ENCODE measurements around the gene CLDN9. TPM values are rescaled to one million over a fixed set of nuclear protein-coding genes. Genes with fewer than 3 reads are reported as not detected.

Gene CLDN9
- total RNA-seq, 1 experiment from 2014 or later: not detected

- no peaks in the 10 kb centered on the region for H3K9me2 ChIP-seq (replicated peaks; ENCODE audit: insufficient read depth, low read length)
- peak; percentile 62 for DNase-seq
- peak overlapping the region; percentile 78 for H3K9ac ChIP-seq (ENCODE audit: low read length)
- 0 out of 2 replicates have a peak, but pooled peaks cover 3% of the 10 kb centered on the region for H4K20me1 ChIP-seq (ENCODE audit: insufficient read depth, low read depth, low read length)
- peak overlapping the region; percentile 55 for H3K27ac ChIP-seq (ENCODE audit: low read length)
- H3K9me3 ChIP-seq (ENCODE audit: low read length): no peaks in the 10 kb centered on the region
- H3K27me3 ChIP-seq (ENCODE audit: low read length): no peaks in the 10 kb centered on the region
- H3K79me2 ChIP-seq (ENCODE audit: low read length): peaks cover 4% of the 10 kb centered on the region
- H2AFZ ChIP-seq (ENCODE audit: low read length): no peak overlapping the region
- peak overlapping the region; percentile 82 for H3K4me2 ChIP-seq (ENCODE audit: low read depth, low read length, poor library complexity, severe bottlenecking)
- H3K4me1 ChIP-seq (ENCODE audit: low read length): peaks cover 42% of the 10 kb centered on the region
- peak overlapping the region; percentile 70 for H3K4me3 ChIP-seq (ENCODE audit: low read length)
- no peaks in the 10 kb centered on the region; the same call in 1 of the 2 replicates for H3K36me3 ChIP-seq (ENCODE audit: insufficient read depth, low read length)
Observed at GRCh38 chr16:3022208-3022683, 9.5 kb downstream of the CLDN9 start.

GRCh38 chr16:3022684-3023414 is 10.1 kb downstream of the CLDN9 start:
- Histone ChIP-seq H2AFZ (ENCODE audit: low read length) (no peak overlapping the region), H3K9ac (ENCODE audit: low read length) (peak overlapping the region; percentile 78), H3K4me2 (ENCODE audit: low read depth, low read length, poor library complexity, severe bottlenecking) (peak overlapping the region; percentile 82), H3K4me1 (ENCODE audit: low read length) (peaks cover 48% of the 10 kb centered on the region), H3K79me2 (ENCODE audit: low read length) (peaks cover 4% of the 10 kb centered on the region), H3K36me3 (ENCODE audit: insufficient read depth, low read length) (no peaks in the 10 kb centered on the region; the same call in 1 of the 2 replicates), H4K20me1 (ENCODE audit: insufficient read depth, low read depth, low read length) (0 out of 2 replicates have a peak, but pooled peaks cover 3% of the 10 kb centered on the region), H3K27ac (ENCODE audit: low read length) (peak overlapping the region; percentile 66), H3K9me2 (replicated peaks; ENCODE audit: insufficient read depth, low read length) (no peaks in the 10 kb centered on the region), H3K4me3 (ENCODE audit: low read length) (peak overlapping the region; percentile 70), H3K27me3 (ENCODE audit: low read length) (no peaks in the 10 kb centered on the region), H3K9me3 (ENCODE audit: low read length) (no peaks in the 10 kb centered on the region)
- DNase-seq: peak; percentile 83

GRCh38 chr16:3023415-3023668 is 10.6 kb downstream of the CLDN9 start:
- Histone ChIP-seq H3K27me3 (ENCODE audit: low read length) (no peaks in the 10 kb centered on the region), H3K4me3 (ENCODE audit: low read length) (peak overlapping the region; percentile 70), H3K9me2 (replicated peaks; ENCODE audit: insufficient read depth, low read length) (no peaks in the 10 kb centered on the region), H4K20me1 (ENCODE audit: insufficient read depth, low read depth, low read length) (0 out of 2 replicates have a peak, but pooled peaks cover 3% of the 10 kb centered on the region), H2AFZ (ENCODE audit: low read length) (peak overlapping the region; percentile 63; the same call in 1 of the 2 replicates), H3K9ac (ENCODE audit: low read length) (peak overlapping the region; percentile 78), H3K27ac (ENCODE audit: low read length) (peak overlapping the region; percentile 66), H3K4me1 (ENCODE audit: low read length) (peaks cover 50% of the 10 kb centered on the region), H3K79me2 (ENCODE audit: low read length) (peaks cover 4% of the 10 kb centered on the region), H3K9me3 (ENCODE audit: low read length) (no peaks in the 10 kb centered on the region), H3K36me3 (ENCODE audit: insufficient read depth, low read length) (no peaks in the 10 kb centered on the region; the same call in 1 of the 2 replicates), H3K4me2 (ENCODE audit: low read depth, low read length, poor library complexity, severe bottlenecking) (peak overlapping the region; percentile 82)
- no peak for DNase-seq

GRCh38 chr16:3023669-3024478 is 11.2 kb downstream of the CLDN9 start, which contains the start of the genes HCFC1R1 and THOC6:
Gene HCFC1R1, minus strand, starts transcription at chr16:3023942. Its CDS starts 1 bp downstream, at chr16:3023941.
Gene THOC6, plus strand, starts transcription at chr16:3024035. Its CDS starts 292 bp downstream, at chr16:3024327.
- no peaks in the 10 kb centered on the region for H3K9me2 ChIP-seq (replicated peaks; ENCODE audit: insufficient read depth, low read length)
- H3K9me3 ChIP-seq (ENCODE audit: low read length): no peaks in the 10 kb centered on the region
- 0 out of 2 replicates have a peak, but pooled peaks cover 3% of the 10 kb centered on the region for H4K20me1 ChIP-seq (ENCODE audit: insufficient read depth, low read depth, low read length)
- H3K4me3 ChIP-seq (ENCODE audit: low read length): peak within 1 kb of the TSS; percentile 70
- DNase-seq: peak; percentile 99
- peaks cover 4% of the 10 kb centered on the region for H3K79me2 ChIP-seq (ENCODE audit: low read length)
- peak within 1 kb of the TSS; percentile 78 for H3K9ac ChIP-seq (ENCODE audit: low read length)
- no peaks in the 10 kb centered on the region for H3K27me3 ChIP-seq (ENCODE audit: low read length)
- H3K4me2 ChIP-seq (ENCODE audit: low read depth, low read length, poor library complexity, severe bottlenecking): peak within 1 kb of the TSS; percentile 82
- no peaks in the 10 kb centered on the region; the same call in 1 of the 2 replicates for H3K36me3 ChIP-seq (ENCODE audit: insufficient read depth, low read length)
- peak within 1 kb of the TSS; percentile 66 for H3K27ac ChIP-seq (ENCODE audit: low read length)
- H3K4me1 ChIP-seq (ENCODE audit: low read length): peaks cover 50% of the 10 kb centered on the region
- peak within 1 kb of the TSS; percentile 63; the same call in 1 of the 2 replicates for H2AFZ ChIP-seq (ENCODE audit: low read length)

- peaks cover 47% of the 10 kb centered on the region for H3K4me1 ChIP-seq (ENCODE audit: low read length)
- H3K36me3 ChIP-seq (ENCODE audit: insufficient read depth, low read length): no peaks in the 10 kb centered on the region; the same call in 1 of the 2 replicates
- DNase-seq: no peak
- H3K27ac ChIP-seq (ENCODE audit: low read length): no peak overlapping the region
- no peaks in the 10 kb centered on the region for H3K9me2 ChIP-seq (replicated peaks; ENCODE audit: insufficient read depth, low read length)
- no peaks in the 10 kb centered on the region for H3K9me3 ChIP-seq (ENCODE audit: low read length)
- no peak overlapping the region; the same call in 1 of the 2 replicates for H3K9ac ChIP-seq (ENCODE audit: low read length)
- peaks cover 4% of the 10 kb centered on the region for H3K79me2 ChIP-seq (ENCODE audit: low read length)
- H3K4me3 ChIP-seq (ENCODE audit: low read length): no peak overlapping the region
- 0 out of 2 replicates have a peak, but pooled peaks cover 3% of the 10 kb centered on the region for H4K20me1 ChIP-seq (ENCODE audit: insufficient read depth, low read depth, low read length)
- peak overlapping the region; percentile 82 for H3K4me2 ChIP-seq (ENCODE audit: low read depth, low read length, poor library complexity, severe bottlenecking)
- no peaks in the 10 kb centered on the region for H3K27me3 ChIP-seq (ENCODE audit: low read length)
- H2AFZ ChIP-seq (ENCODE audit: low read length): no peak overlapping the region
Observed at GRCh38 chr16:3025032-3026002, 12.6 kb downstream of the CLDN9 start.

- Histone ChIP-seq H2AFZ (ENCODE audit: low read length) (no peak overlapping the region), H3K4me2 (ENCODE audit: low read depth, low read length, poor library complexity, severe bottlenecking) (no peak overlapping the region), H3K36me3 (ENCODE audit: insufficient read depth, low read length) (no peaks in the 10 kb centered on the region; the same call in 1 of the 2 replicates), H3K4me1 (ENCODE audit: low read length) (peaks cover 40% of the 10 kb centered on the region), H3K27me3 (ENCODE audit: low read length) (no peaks in the 10 kb centered on the region), H3K4me3 (ENCODE audit: low read length) (no peak overlapping the region), H3K79me2 (ENCODE audit: low read length) (peaks cover 4% of the 10 kb centered on the region), H3K27ac (ENCODE audit: low read length) (no peak overlapping the region), H4K20me1 (ENCODE audit: insufficient read depth, low read depth, low read length) (0 out of 2 replicates have a peak, but pooled peaks cover 3% of the 10 kb centered on the region), H3K9ac (ENCODE audit: low read length) (no peak overlapping the region), H3K9me3 (ENCODE audit: low read length) (no peaks in the 10 kb centered on the region), H3K9me2 (replicated peaks; ENCODE audit: insufficient read depth, low read length) (no peaks in the 10 kb centered on the region)
- DNase-seq: no peak
Observed at GRCh38 chr16:3026003-3026378, 13.3 kb downstream of the CLDN9 start.

- Histone ChIP-seq H3K36me3 (ENCODE audit: insufficient read depth, low read length) (no peaks in the 10 kb centered on the region; the same call in 1 of the 2 replicates), H2AFZ (ENCODE audit: low read length) (no peak overlapping the region), H3K9ac (ENCODE audit: low read length) (no peak overlapping the region), H3K9me3 (ENCODE audit: low read length) (no peaks in the 10 kb centered on the region), H3K79me2 (ENCODE audit: low read length) (peaks cover 4% of the 10 kb centered on the region), H3K4me3 (ENCODE audit: low read length) (no peak overlapping the region), H3K27me3 (ENCODE audit: low read length) (no peaks in the 10 kb centered on the region), H4K20me1 (ENCODE audit: insufficient read depth, low read depth, low read length) (0 out of 2 replicates have a peak, but pooled peaks cover 8% of the 10 kb centered on the region), H3K4me2 (ENCODE audit: low read depth, low read length, poor library complexity, severe bottlenecking) (no peak overlapping the region), H3K9me2 (replicated peaks; ENCODE audit: insufficient read depth, low read length) (no peaks in the 10 kb centered on the region), H3K4me1 (ENCODE audit: low read length) (peaks cover 33% of the 10 kb centered on the region), H3K27ac (ENCODE audit: low read length) (no peak overlapping the region)
- DNase-seq: no peak
Observed at GRCh38 chr16:3026609-3027488, 14.1 kb downstream of the CLDN9 start.
